ENCODE measurements around the gene CACNA2D2. TPM values are rescaled to one million over a fixed set of nuclear protein-coding genes. Genes with fewer than 3 reads are reported as not detected.

Gene CACNA2D2
- total RNA-seq, 1 donor from 2014 or later: 2.5 TPM

DNA sequence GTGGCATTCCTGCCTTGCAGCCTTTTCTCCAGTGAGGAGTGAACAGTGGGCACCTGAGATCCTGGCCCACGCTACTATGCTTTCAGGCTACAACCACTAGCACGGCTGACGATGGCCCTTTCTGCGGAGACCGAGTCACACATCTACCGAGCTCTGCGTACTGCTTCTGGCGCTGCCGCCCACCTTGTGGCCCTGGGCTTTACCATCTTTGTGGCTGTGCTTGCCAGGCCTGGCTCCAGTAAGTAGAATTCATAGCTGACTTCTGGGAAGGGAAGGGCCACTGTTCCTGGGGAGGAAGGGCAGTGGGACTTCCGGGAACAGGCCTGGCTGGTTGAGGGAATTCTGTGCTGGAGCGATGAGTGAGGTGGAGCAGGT, 152.1 kb downstream of the CACNA2D2 start:
- no peak for DNase-seq (ENCODE audit: extremely low spot score in 2 of 2)
- Histone ChIP-seq H3K27ac (peak overlapping the region; percentile 90), H3K4me3 (peak overlapping the region; percentile 59 to 60), H3K9me3 (no peaks in the 10 kb centered on the region), H3K4me1 (peaks cover 43% of the 10 kb centered on the region), H3K27me3 (no peaks in the 10 kb centered on the region), H3K36me3 (peaks cover 0 to 31% of the 10 kb centered on the region in 2 donors)
- no peak for TF ChIP-seq POLR2AphosphoS5 (IDR thresholded peaks at IDR 0.05; ENCODE audit: insufficient read depth in 1 of 2, low read depth in 1 of 2)
- intact Hi-C loops (cut with DNase I): no loop called here

DNA sequence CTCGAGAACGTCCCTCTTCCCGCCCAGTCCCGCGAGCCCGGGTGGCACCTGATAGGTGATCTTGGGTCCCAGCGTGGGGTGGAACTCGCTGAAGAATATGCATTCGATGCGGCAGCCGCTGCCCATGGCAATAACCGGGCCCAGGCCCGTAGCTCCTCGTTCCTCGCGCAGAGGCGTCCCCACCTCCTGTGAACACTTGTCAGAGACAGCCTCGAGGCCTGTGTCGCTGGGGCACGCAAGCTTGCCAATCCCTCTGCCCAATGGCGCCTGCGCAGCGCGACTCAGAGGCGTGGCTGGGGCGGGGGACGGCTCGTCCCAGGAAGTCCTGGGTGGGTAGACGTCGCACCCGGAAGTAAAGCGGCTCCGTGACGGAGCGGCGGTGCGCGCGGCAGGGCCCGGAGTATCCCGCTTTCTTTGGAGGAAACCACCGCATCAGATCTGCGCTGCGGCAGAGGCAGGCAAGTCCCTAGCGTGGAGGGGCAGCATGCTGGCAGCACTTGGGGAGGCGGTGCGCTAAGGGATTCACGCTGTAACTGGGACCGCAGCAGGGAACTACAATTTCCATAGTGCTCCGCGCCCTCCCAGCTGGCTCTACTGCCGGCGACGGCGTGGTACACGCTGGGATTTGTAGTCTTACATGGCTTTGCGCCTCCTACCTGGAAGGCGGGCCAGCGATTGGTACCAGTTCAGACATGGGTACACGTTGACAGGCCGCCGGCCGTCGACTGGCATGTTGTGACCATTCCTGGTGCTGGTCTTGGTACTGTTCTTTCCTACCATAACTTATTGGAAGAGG, 152.7 kb downstream of the CACNA2D2 start, which contains the start of the genes CYB561D2 and NPRL2:
Gene CYB561D2 (plus strand): TSS at position 336 of the 796 bp plus-strand sequence. CDS start 572 bp downstream, outside the sequence.
Gene NPRL2 (minus strand): TSS at position 249 of the 796 bp plus-strand sequence. CDS start 123 bp downstream, at position 126.
- peak; percentile 97 to 99 for DNase-seq (ENCODE audit: extremely low spot score in 2 of 2)
- Histone ChIP-seq H3K36me3 (peaks cover 0 to 31% of the 10 kb centered on the region in 2 donors), H3K9me3 (no peaks in the 10 kb centered on the region), H3K27me3 (no peaks in the 10 kb centered on the region), H3K27ac (peak within 1 kb of the TSS; percentile 90), H3K4me1 (peaks cover 43% of the 10 kb centered on the region), H3K4me3 (peak within 1 kb of the TSS; percentile 59 to 60)
- peak in 1 of 2 donors; percentile 64 for TF ChIP-seq POLR2A (IDR thresholded peaks at IDR 0.05)
- peak; percentile 97 for TF ChIP-seq POLR2AphosphoS5 (IDR thresholded peaks at IDR 0.05; ENCODE audit: insufficient read depth in 1 of 2, low read depth in 1 of 2)
- TF ChIP-seq, protein P1, sequence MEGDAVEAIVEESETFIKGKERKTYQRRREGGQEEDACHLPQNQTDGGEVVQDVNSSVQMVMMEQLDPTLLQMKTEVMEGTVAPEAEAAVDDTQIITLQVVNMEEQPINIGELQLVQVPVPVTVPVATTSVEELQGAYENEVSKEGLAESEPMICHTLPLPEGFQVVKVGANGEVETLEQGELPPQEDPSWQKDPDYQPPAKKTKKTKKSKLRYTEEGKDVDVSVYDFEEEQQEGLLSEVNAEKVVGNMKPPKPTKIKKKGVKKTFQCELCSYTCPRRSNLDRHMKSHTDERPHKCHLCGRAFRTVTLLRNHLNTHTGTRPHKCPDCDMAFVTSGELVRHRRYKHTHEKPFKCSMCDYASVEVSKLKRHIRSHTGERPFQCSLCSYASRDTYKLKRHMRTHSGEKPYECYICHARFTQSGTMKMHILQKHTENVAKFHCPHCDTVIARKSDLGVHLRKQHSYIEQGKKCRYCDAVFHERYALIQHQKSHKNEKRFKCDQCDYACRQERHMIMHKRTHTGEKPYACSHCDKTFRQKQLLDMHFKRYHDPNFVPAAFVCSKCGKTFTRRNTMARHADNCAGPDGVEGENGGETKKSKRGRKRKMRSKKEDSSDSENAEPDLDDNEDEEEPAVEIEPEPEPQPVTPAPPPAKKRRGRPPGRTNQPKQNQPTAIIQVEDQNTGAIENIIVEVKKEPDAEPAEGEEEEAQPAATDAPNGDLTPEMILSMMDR (IDR thresholded peaks at IDR 0.05): no peak
- intact Hi-C loops (cut with DNase I): no loop called here

DNA sequence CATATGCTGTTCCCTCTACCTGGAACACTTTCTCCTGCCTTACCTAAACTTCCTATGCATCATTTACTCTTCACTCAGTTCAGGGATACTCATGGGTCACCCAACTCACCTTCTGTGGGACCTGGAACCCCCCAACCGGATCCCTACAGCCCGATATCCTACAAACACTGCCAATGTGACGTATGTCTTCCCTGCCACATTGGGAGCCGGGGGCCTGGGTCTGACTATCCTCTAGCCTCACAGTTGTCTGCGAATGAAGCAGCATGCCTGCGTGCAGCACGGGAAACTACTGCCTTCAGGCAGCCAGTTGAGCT, 153.3 kb downstream of the CACNA2D2 start:
- Histone ChIP-seq H3K9me3 (no peaks in the 10 kb centered on the region), H3K36me3 (peaks cover 0 to 27% of the 10 kb centered on the region in 2 donors), H3K4me3 (peak overlapping the region; percentile 59 to 60), H3K4me1 (peaks cover 43% of the 10 kb centered on the region), H3K27ac (peak overlapping the region; percentile 90), H3K27me3 (no peaks in the 10 kb centered on the region)
- DNase-seq (ENCODE audit: extremely low spot score in 2 of 2): no peak
- TF ChIP-seq POLR2A (IDR thresholded peaks at IDR 0.05): no peak
- TF ChIP-seq, protein P1 (IDR thresholded peaks at IDR 0.05): no peak
- intact Hi-C loops (cut with DNase I): no loop called here

DNA sequence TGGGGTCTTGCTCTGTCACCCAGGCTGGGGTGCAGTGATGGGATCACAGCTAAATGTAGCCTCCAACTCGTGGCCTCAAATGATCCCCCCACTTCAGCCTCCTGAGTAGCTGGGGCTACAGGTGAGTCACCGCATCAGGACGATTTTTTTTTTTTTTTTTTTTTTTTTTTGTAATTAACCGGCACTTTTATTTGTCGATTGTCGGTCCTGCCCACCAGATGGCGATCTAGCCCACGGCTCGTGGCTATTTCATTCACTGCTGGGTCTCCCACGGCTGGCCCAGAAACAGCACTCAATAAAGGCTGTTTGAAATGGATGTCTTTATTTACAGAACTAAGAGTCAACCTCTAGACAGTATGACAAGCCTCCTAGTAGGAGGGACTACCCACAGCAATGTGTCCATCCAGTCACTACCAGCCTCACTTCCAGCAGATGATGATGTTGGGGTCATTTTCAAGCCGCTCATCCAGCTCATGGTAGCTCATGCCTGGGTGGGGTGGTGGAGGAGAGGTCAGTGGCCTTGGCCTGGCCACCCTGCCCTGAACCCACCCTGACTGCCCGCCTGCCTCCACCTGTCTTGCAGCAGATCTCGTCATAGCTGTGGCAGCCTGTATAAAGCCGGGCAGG, 156.1 kb downstream of the CACNA2D2 start:
- H3K4me3 ChIP-seq: no peak overlapping the region
- peaks cover 0 to 8% of the 10 kb centered on the region in 2 donors for H3K36me3 ChIP-seq
- H3K27me3 ChIP-seq: no peaks in the 10 kb centered on the region
- no peak for DNase-seq (ENCODE audit: extremely low spot score in 2 of 2)
- no peaks in the 10 kb centered on the region for H3K9me3 ChIP-seq
- no peak for TF ChIP-seq POLR2AphosphoS5 (IDR thresholded peaks at IDR 0.05; ENCODE audit: insufficient read depth in 1 of 2, low read depth in 1 of 2)
- TF ChIP-seq, protein P1 (IDR thresholded peaks at IDR 0.05): peak in 1 of 3 experiments; percentile 28
- peaks cover 41% of the 10 kb centered on the region for H3K4me1 ChIP-seq
- intact Hi-C loops (cut with DNase I): no loop called here
- H3K27ac ChIP-seq: no peak overlapping the region

DNA sequence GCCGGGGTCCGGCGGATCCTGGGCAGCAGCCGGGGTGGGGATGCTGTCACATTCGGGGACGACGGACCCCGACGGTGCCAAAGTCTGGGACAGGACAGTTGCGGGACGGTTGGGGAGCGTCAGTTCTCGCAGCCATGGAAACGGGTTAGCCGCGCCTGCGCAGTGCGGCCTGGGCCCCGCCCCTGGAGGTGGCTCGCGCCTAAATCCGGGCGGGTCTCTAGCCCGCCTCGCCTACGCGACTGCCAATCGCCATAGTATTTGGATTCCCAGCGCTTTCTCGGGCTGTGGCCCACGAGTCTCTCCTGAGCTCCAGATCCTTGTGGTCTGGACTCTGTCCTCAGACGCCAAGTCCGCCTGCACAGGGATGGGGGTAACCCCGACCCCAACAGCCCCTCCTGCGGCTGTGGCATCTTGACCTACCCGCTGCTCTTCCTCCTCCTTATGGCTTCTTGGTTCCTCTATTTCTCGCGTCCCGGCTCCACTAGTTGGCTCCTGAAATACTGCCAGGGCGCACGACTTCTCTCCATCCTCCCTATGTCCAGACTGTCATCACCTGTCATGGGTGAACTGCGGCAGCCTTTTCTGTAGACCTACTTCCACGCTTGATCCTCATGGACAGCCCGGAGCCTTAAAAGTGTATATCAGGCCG, 157.7 kb downstream of the CACNA2D2 start, which contains the start of gene ZMYND10:
Gene ZMYND10 (minus strand): TSS at position 147 of the 649 bp plus-strand sequence. CDS start 153 bp downstream, outside the sequence.
- H3K9me3 ChIP-seq: no peaks in the 10 kb centered on the region
- no peak for TF ChIP-seq POLR2AphosphoS5 (IDR thresholded peaks at IDR 0.05; ENCODE audit: insufficient read depth in 1 of 2, low read depth in 1 of 2)
- no peak for TF ChIP-seq POLR2A (IDR thresholded peaks at IDR 0.05)
- no peak within 1 kb of the TSS for H3K27ac ChIP-seq
- peaks cover 0 to 8% of the 10 kb centered on the region in 2 donors for H3K36me3 ChIP-seq
- no peak for DNase-seq (ENCODE audit: extremely low spot score in 2 of 2)
- peak within 1 kb of the TSS; percentile 32 to 47 for H3K4me3 ChIP-seq
- H3K4me1 ChIP-seq: peaks cover 42% of the 10 kb centered on the region
- intact Hi-C loops (cut with DNase I): no loop called here
- no peaks in the 10 kb centered on the region for H3K27me3 ChIP-seq
